ENCODE results near the gene CMTM8.

- TF ChIP-seq CTCF (IDR thresholded peaks at IDR 0.05) (no peak), POLR2A (IDR thresholded peaks at IDR 0.05) (no peak)
Measured at GRCh38 chr3:32200992-32201758, 37.3 kb upstream of the CMTM8 start.

All from sigmoid colon (tissue), 3 donors.